ENCODE measurements around the gene CFI.

DNA sequence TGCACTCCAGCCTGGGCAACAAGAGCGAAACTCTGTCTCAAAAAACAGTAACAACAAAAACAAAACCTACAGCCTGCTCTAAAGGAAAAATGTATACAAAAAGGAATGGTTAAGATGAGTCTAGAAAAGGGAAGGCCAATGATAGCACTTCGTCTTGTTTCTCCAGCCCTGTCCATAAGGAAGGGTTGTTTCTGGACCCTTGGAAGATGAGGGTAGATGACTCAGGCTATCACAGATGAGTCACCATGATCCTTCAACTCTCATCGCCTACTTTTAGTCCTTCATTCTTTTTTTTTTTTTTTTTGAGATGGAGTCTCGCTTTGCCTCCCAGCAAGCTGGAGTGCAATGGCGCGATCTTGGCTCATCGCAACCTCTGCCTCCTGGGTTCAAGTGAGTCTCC, 80.8 kb downstream of the CFI start:
- TF ChIP-seq POLR2AphosphoS5 (IDR thresholded peaks at IDR 0.05; ENCODE audit: low read depth, low read length) (no peak), TAF1 (IDR thresholded peaks at IDR 0.05; ENCODE audit: borderline replicate concordance, insufficient read depth, low read length) (no peak), SIN3A (IDR thresholded peaks at IDR 0.05; ENCODE audit: borderline replicate concordance, insufficient read depth, low read length) (no peak), FOXP2 (optimal IDR thresholded peaks at IDR 0.05; ENCODE audit: borderline replicate concordance, extremely low read depth, extremely low read length, insufficient read depth) (no peak)
- TF ChIP-seq, protein P1, sequence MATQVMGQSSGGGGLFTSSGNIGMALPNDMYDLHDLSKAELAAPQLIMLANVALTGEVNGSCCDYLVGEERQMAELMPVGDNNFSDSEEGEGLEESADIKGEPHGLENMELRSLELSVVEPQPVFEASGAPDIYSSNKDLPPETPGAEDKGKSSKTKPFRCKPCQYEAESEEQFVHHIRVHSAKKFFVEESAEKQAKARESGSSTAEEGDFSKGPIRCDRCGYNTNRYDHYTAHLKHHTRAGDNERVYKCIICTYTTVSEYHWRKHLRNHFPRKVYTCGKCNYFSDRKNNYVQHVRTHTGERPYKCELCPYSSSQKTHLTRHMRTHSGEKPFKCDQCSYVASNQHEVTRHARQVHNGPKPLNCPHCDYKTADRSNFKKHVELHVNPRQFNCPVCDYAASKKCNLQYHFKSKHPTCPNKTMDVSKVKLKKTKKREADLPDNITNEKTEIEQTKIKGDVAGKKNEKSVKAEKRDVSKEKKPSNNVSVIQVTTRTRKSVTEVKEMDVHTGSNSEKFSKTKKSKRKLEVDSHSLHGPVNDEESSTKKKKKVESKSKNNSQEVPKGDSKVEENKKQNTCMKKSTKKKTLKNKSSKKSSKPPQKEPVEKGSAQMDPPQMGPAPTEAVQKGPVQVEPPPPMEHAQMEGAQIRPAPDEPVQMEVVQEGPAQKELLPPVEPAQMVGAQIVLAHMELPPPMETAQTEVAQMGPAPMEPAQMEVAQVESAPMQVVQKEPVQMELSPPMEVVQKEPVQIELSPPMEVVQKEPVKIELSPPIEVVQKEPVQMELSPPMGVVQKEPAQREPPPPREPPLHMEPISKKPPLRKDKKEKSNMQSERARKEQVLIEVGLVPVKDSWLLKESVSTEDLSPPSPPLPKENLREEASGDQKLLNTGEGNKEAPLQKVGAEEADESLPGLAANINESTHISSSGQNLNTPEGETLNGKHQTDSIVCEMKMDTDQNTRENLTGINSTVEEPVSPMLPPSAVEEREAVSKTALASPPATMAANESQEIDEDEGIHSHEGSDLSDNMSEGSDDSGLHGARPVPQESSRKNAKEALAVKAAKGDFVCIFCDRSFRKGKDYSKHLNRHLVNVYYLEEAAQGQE (IDR thresholded peaks at IDR 0.05; ENCODE audit: insufficient read depth in 1 of 2, low read depth in 2 of 2, low read length in 2 of 2), result no peak

Measured in PFSK-1 (cell line).